Sigmoid colon (tissue), 7 donors: Measurements from ENCODE around the gene NOP14. TPM values are rescaled to one million over a fixed set of nuclear protein-coding genes. Genes with fewer than 3 reads are reported as not detected.
A peak's percentile ranks its signal among the peaks of the same experiment; 100 is the strongest.

Experiments used
- DNase-seq: peaks from one replicate; pipeline ENCODE4 v3.0.0-alpha.2; 2019
- H3K27ac ChIP-seq, 4 donors: fragments of 200-600 bp; sonication (generic); one replicate each; pipeline ENCODE4 v1.5.1; 2016 to 2019; ENCODE audit warnings: mild to moderate bottlenecking in 1 of 4
- H3K27me3 ChIP-seq, 3 donors: fragments of 200-600 bp; sonication (generic); one replicate each; pipeline ENCODE4 v1.5.1; 2019; ENCODE audit warnings: mild to moderate bottlenecking in 1 of 3
- H3K36me3 ChIP-seq, 4 donors: fragments of 200-600 bp; sonication (generic); one replicate each; pipeline ENCODE4 v1.5.1; 2016 to 2019
- H3K4me1 ChIP-seq, 4 donors: fragments of 200-600 bp; sonication (generic); one replicate each; pipeline ENCODE4 v1.5.1; 2017 to 2019
- H3K4me3 ChIP-seq, 4 donors: fragments of 200-600 bp; sonication (generic); one replicate each; pipeline ENCODE4 v1.5.1; 2017 to 2019; ENCODE audit warnings: mild to moderate bottlenecking in 2 of 4, moderate library complexity in 1 of 4
- H3K9me3 ChIP-seq, 4 donors: fragments of 200-600 bp in 3 of 4; sonication (generic) in 3 of 4; one replicate each; pipeline versions ENCODE4 v1.5.1 to v1.6.1; 2013 to 2019
- CTCF ChIP-seq, 4 experiments: fragments of 450-650 bp in 3 of 4; fragments of 200-600 bp in 1 of 4; IDR thresholded peaks; one replicate each; pipeline ENCODE4 v1.5.1; 2016 to 2019; ENCODE audit warnings: antibody characterized with exemption in 4 of 4, mild to moderate bottlenecking in 3 of 4, moderate library complexity in 2 of 4
- EP300 ChIP-seq, 4 donors: sonication (generic); formaldehyde crosslinking; IDR thresholded peaks; one replicate each; pipeline ENCODE4 v1.6.1; 2017; ENCODE audit warnings: antibody characterized with exemption in 4 of 4
- POLR2A ChIP-seq, 2 donors: fragments of 450-650 bp; IDR thresholded peaks; one replicate each; pipeline ENCODE4 v1.6.1; 2016; ENCODE audit warnings: antibody characterized with exemption in 2 of 2, mild to moderate bottlenecking in 2 of 2, moderate library complexity in 2 of 2
- POLR2AphosphoS5 ChIP-seq, 4 donors: sonication (generic); formaldehyde crosslinking; IDR thresholded peaks; one replicate each; pipeline ENCODE4 v1.6.1; 2017; ENCODE audit warnings: antibody characterized with exemption in 4 of 4
- WGBS, 2 donors: extraction: QIAGEN DNeasy Blood & Tissue Kit; methylation state at CpG; one replicate each; pipeline ENCODE4 v1.1.7; 2013; 5-methylcytosine and 5-hydroxymethylcytosine counted together
- intact Hi-C: fragments of 100-400 bp; cut with DNase I; formaldehyde crosslinking; loops from one replicate; pipeline ENCODE4 v1.15.1; 2023
- polyA plus RNA-seq, 3 donors: library from polyadenylated mRNA; stranded (reverse); fragments of 200-250 nt; gene quantifications; one replicate each; pipeline ENCODE4 v1.2.3, GENCODE V29; 2013
- total RNA-seq, 4 donors: library from RNA; depleted of rRNA; stranded (reverse); fragments of >200 nt; gene quantifications; one replicate each; pipeline ENCODE4 v1.1.0, GENCODE V29; 2016
- donor health status: healthy with polysubstance abuse.
- donor health status: Bipolar disorder and iron deficiency.
- donor health status: healthy.

The NOP14 gene
- total and polyA plus RNA-seq, 7 donors: 10.4 to 26.0 (median 13.9) TPM

DNA sequence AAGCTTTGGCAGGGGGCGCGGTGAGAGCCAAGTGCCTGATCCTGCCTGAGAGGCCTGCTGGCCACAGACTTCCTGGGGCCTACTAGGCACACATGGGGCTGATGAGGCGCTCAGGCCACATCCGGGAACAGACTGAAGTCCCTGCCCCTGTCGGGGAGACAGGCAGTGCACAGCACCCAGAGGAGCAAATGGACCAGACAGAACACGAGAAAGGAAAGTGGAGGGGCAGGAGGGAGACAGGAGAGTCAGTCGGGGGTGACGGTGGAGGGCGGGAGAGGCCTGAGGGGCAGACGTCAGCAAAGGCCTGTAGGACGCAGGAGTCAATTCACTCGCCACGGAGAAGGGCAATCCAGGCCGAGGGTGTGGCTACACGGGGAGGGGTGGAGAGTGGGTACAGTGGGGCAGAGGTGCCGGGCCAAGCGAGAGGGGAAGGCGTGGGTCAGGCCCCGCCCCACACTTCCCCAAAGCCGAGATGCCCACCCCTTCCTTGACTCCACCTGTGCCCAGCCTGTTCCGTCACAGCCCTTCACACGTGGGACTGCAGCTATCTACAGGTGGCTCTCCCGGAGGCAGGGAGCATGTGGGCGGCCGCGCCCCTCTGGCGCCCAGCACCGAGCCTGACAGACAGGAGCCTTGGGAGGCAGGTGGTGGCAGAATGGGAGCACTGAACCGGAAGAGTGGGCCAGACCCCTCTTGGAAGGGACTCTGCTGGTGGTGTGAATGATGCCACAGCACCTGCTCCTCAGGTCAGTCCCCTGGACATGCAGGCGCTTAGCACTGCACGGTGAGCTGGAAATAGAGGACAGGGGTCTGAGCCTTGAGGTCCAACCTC is 20.5 kb downstream of the NOP14 start:
- TF ChIP-seq POLR2AphosphoS5 (IDR thresholded peaks at IDR 0.05) (no peak), POLR2A (IDR thresholded peaks at IDR 0.05) (no peak), EP300 (IDR thresholded peaks at IDR 0.05) (no peak)
- WGBS, 2 donors: 29 to 74% methylated on average over 31 of the region's 31 CpGs
- H3K9me3 ChIP-seq: no peaks in the 10 kb centered on the region
- no peaks in the 10 kb centered on the region for H3K27me3 ChIP-seq
- peaks cover 43 to 100% (median 69%) of the 10 kb centered on the region in 4 donors for H3K36me3 ChIP-seq
- no peak for DNase-seq
- H3K4me3 ChIP-seq: no peak overlapping the region
- intact Hi-C loops: no loop called here
- no peaks in the 10 kb centered on the region for H3K4me1 ChIP-seq
- no peak overlapping the region for H3K27ac ChIP-seq

- intact Hi-C loops: no loop called here
- no peak overlapping the region for H3K4me3 ChIP-seq
- peaks cover 36 to 100% (median 63%) of the 10 kb centered on the region in 4 donors for H3K36me3 ChIP-seq
- H3K27me3 ChIP-seq: no peaks in the 10 kb centered on the region
- WGBS, 2 donors: 90 to 93% methylated on average over 21 of the region's 21 CpGs
- H3K9me3 ChIP-seq: no peaks in the 10 kb centered on the region
- no peak for DNase-seq
- TF ChIP-seq POLR2A (IDR thresholded peaks at IDR 0.05) (no peak), CTCF (IDR thresholded peaks at IDR 0.05) (no peak), EP300 (IDR thresholded peaks at IDR 0.05) (no peak), POLR2AphosphoS5 (IDR thresholded peaks at IDR 0.05) (no peak)
- H3K27ac ChIP-seq: no peak overlapping the region
- peaks cover 0 to 5% (median 2%) of the 10 kb centered on the region in 4 donors for H3K4me1 ChIP-seq
Measured at GRCh38 chr4:2942037-2942531, 21.1 kb downstream of the NOP14 start.

DNA sequence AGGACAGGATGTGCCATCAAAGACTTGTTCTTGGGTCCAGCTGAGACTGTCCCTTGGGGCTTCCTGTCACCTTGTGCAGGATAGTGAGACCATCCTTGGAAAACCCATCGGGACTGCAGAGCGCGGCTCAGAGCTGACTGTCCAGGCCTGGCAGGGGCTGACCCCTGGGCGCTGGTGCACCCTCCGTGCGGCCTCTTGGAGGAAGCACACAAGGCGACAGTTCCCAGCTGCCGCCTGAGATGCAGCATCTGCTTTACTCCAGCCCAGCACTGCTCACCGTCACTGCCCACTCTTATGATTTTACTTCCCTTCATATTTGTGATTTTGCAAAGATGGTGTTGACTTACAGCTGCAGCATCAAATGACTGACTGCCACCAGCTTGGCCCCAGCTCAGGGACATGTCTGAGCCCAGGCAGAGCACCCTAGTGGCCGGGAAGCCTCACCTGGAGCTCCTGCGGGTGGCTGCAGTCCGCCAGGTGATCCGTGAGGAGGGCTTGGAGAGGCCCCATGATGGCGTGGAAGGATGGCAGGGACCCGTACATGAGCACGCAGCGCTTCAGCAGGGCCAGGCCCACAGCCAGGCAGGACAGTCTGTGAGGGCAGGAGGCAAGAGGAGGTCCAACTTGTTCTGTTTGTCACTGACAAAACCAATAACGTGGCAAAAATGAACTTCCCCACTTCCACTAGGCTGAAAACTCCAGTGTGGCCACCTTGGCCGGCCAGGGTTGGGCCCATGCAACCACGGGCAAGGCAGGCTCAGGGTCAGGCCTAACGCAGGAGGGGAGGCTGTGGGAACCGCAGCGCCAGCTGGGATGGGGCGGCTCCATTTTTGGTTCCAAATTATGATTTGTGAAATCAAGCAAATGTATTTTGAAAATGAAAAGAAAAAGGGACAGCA is 21.8 kb downstream of the NOP14 start:
- intact Hi-C loops: no loop called here
- no peaks in the 10 kb centered on the region for H3K27me3 ChIP-seq
- no peak overlapping the region for H3K27ac ChIP-seq
- peaks cover 0 to 9% (median 2%) of the 10 kb centered on the region in 4 donors for H3K4me1 ChIP-seq
- no peak overlapping the region for H3K4me3 ChIP-seq
- WGBS, 2 donors: 91 to 93% methylated on average over 24 of the region's 24 CpGs
- no peak for DNase-seq
- peaks cover 29 to 93% (median 57%) of the 10 kb centered on the region in 4 donors for H3K36me3 ChIP-seq
- TF ChIP-seq CTCF (IDR thresholded peaks at IDR 0.05) (no peak), EP300 (IDR thresholded peaks at IDR 0.05) (no peak), POLR2A (IDR thresholded peaks at IDR 0.05) (no peak), POLR2AphosphoS5 (IDR thresholded peaks at IDR 0.05) (no peak)
- H3K9me3 ChIP-seq: no peaks in the 10 kb centered on the region

DNA sequence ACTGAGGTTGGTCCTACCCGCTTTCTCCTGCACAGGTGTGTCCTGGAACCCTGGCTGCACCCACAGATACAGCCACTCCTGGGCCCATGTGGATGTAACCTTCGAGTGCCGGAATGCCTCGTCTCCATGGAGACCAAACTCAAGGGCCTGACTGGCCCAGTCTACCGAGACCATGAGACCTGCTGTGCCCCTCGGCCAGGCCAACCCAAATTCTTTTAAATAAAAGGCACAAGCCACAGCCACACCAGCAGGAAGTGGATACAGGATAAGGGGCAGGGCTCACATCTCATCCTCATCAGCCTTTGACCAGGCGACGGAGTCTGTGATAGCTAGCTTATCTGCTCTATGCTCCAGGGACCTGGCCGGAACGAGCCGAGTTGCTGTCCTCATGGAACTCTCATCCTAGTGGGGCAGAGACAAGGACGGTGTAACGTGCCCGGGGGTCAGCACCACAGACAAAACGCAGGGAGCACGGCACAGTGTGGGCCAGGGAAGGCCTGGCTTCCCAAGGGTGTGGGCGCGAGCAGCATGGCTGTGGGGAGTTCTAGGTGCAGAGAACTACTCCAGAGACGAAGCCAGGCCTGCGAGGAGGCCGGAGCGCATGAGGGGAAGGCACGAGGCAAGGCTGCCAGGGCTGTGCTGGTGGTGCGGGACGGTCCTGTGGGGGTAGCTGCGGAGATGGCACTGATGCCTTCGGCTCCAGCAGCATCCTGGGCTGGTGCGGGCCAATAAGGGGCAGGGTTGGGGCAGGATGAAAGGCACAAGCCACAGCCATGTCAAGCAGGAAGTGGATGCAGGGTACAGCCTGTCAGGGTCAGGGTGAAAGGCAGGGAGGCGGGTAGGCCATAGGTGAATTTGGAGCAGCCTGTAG is 22.7 kb downstream of the NOP14 start:
- peak; percentile 61 for DNase-seq

More for the DNA sequence above, 22.7 kb downstream of the NOP14 start:
- H3K4me1 ChIP-seq: peaks cover 0 to 18% (median 10%) of the 10 kb centered on the region in 4 donors
- H3K36me3 ChIP-seq: peaks cover 23 to 84% (median 53%) of the 10 kb centered on the region in 4 donors
- intact Hi-C loops: no loop called here
- H3K27ac ChIP-seq: no peak overlapping the region
- TF ChIP-seq POLR2AphosphoS5 (IDR thresholded peaks at IDR 0.05) (peak in 1 of 4 donors; percentile 8), EP300 (IDR thresholded peaks at IDR 0.05) (no peak)
- H3K27me3 ChIP-seq: no peaks in the 10 kb centered on the region
- H3K4me3 ChIP-seq: no peak overlapping the region
- H3K9me3 ChIP-seq: no peaks in the 10 kb centered on the region
- WGBS, 2 donors: 94% methylated on average over 29 of the region's 29 CpGs
